ENCODE measurements around the gene TMEM45A.

DNA sequence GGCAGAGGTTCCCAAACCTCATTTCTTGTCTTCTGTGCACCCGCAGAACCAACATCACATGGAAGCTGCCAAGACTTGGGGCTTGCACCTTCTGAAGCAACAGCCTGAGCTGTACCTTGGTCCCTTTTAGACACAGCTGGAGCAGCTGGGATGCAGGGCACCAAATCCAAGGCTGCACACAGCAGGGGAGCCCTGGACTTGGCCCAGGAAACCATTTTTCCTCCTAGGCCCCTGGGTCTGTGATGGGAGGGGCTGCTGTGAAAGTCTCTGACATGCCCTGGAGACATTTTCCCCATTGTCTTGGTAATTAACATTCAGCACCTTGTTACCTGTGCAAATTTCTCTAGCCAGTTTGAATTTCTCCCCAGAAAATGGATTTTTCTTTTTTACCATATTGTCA lies 33.6 kb upstream of the TMEM45A start:
- TF ChIP-seq, protein P1, sequence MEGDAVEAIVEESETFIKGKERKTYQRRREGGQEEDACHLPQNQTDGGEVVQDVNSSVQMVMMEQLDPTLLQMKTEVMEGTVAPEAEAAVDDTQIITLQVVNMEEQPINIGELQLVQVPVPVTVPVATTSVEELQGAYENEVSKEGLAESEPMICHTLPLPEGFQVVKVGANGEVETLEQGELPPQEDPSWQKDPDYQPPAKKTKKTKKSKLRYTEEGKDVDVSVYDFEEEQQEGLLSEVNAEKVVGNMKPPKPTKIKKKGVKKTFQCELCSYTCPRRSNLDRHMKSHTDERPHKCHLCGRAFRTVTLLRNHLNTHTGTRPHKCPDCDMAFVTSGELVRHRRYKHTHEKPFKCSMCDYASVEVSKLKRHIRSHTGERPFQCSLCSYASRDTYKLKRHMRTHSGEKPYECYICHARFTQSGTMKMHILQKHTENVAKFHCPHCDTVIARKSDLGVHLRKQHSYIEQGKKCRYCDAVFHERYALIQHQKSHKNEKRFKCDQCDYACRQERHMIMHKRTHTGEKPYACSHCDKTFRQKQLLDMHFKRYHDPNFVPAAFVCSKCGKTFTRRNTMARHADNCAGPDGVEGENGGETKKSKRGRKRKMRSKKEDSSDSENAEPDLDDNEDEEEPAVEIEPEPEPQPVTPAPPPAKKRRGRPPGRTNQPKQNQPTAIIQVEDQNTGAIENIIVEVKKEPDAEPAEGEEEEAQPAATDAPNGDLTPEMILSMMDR (IDR thresholded peaks at IDR 0.05) = no peak
- no peak for TF ChIP-seq ZFX (IDR thresholded peaks at IDR 0.05; ENCODE audit: borderline replicate concordance)
